Epithelial cell of esophagus (primary cell): Measurements from ENCODE around the gene SDF4.
"Not testable (repeated sequence)": the region's sequence is repeated elsewhere in the genome, so short reads cannot be mapped to it uniquely, and the experiment has no call there.

Source experiments
- DNase-seq: peaks from one replicate; pipeline ENCODE4 v3.0.0; 2010; ENCODE audit warnings: low read depth
- H3K4me3 ChIP-seq: 2 replicates; pipeline ENCODE4 v1.5.1; 2011; ENCODE audit warnings: mild to moderate bottlenecking, low read length, control low read depth
- CTCF ChIP-seq: IDR thresholded peaks from 2 replicates; pipeline ENCODE4 v1.5.1; 2011; ENCODE audit warnings: low read depth, mild to moderate bottlenecking, low read length, control low read depth, inconsistent platforms; ENCODE audit not compliant: insufficient read depth; ENCODE audit errors: missing control alignments

SDF4 gene

GRCh38 chr1:1197188-1197500 is 34.7 kb downstream of the SDF4 start:
- DNase-seq: no peak
- no peak overlapping the region for H3K4me3 ChIP-seq
- no peak for TF ChIP-seq CTCF

GRCh38 chr1:1196431-1197187 is 35.2 kb downstream of the SDF4 start:
- TF ChIP-seq CTCF: no peak
- no peak overlapping the region for H3K4me3 ChIP-seq
- DNase-seq: no peak

GRCh38 chr1:1195726-1196125 is 36.1 kb downstream of the SDF4 start:
- DNase-seq, H3K4me3 ChIP-seq: not testable (repeated sequence)

GRCh38 chr1:1194723-1195122 is 37.1 kb downstream of the SDF4 start:
- TF ChIP-seq CTCF: no peak
- H3K4me3 ChIP-seq: no peak overlapping the region
- DNase-seq: no peak

- DNase-seq: no peak
- no peak for TF ChIP-seq CTCF
- no peak overlapping the region for H3K4me3 ChIP-seq
Measured at GRCh38 chr1:1191734-1192133, 40.1 kb downstream of the SDF4 start.

GRCh38 chr1:1189111-1189510 is 42.7 kb downstream of the SDF4 start:
- DNase-seq: no peak
- no peak overlapping the region for H3K4me3 ChIP-seq
- TF ChIP-seq CTCF: no peak

GRCh38 chr1:1187938-1188337 is 43.9 kb downstream of the SDF4 start:
- no peak overlapping the region for H3K4me3 ChIP-seq
- no peak for DNase-seq
- no peak for TF ChIP-seq CTCF
